Articular chondrocyte of knee joint (primary cell): ENCODE data around the gene TNRC6B. TPM values are rescaled to one million over a fixed set of nuclear protein-coding genes. Genes with fewer than 3 reads are reported as not detected.

Experiments used
- total RNA-seq: library from RNA; depleted of rRNA; stranded (reverse); fragments of >200 nt; gene quantifications from 2 replicates; pipeline ENCODE4 v1.2.3, GENCODE V29; 2012

TNRC6B gene, protein sequence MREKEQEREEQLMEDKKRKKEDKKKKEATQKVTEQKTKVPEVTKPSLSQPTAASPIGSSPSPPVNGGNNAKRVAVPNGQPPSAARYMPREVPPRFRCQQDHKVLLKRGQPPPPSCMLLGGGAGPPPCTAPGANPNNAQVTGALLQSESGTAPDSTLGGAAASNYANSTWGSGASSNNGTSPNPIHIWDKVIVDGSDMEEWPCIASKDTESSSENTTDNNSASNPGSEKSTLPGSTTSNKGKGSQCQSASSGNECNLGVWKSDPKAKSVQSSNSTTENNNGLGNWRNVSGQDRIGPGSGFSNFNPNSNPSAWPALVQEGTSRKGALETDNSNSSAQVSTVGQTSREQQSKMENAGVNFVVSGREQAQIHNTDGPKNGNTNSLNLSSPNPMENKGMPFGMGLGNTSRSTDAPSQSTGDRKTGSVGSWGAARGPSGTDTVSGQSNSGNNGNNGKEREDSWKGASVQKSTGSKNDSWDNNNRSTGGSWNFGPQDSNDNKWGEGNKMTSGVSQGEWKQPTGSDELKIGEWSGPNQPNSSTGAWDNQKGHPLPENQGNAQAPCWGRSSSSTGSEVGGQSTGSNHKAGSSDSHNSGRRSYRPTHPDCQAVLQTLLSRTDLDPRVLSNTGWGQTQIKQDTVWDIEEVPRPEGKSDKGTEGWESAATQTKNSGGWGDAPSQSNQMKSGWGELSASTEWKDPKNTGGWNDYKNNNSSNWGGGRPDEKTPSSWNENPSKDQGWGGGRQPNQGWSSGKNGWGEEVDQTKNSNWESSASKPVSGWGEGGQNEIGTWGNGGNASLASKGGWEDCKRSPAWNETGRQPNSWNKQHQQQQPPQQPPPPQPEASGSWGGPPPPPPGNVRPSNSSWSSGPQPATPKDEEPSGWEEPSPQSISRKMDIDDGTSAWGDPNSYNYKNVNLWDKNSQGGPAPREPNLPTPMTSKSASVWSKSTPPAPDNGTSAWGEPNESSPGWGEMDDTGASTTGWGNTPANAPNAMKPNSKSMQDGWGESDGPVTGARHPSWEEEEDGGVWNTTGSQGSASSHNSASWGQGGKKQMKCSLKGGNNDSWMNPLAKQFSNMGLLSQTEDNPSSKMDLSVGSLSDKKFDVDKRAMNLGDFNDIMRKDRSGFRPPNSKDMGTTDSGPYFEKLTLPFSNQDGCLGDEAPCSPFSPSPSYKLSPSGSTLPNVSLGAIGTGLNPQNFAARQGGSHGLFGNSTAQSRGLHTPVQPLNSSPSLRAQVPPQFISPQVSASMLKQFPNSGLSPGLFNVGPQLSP (N-terminal part only)
- 41.3 and 45.1 TPM in 2 replicates for total RNA-seq

DNA sequence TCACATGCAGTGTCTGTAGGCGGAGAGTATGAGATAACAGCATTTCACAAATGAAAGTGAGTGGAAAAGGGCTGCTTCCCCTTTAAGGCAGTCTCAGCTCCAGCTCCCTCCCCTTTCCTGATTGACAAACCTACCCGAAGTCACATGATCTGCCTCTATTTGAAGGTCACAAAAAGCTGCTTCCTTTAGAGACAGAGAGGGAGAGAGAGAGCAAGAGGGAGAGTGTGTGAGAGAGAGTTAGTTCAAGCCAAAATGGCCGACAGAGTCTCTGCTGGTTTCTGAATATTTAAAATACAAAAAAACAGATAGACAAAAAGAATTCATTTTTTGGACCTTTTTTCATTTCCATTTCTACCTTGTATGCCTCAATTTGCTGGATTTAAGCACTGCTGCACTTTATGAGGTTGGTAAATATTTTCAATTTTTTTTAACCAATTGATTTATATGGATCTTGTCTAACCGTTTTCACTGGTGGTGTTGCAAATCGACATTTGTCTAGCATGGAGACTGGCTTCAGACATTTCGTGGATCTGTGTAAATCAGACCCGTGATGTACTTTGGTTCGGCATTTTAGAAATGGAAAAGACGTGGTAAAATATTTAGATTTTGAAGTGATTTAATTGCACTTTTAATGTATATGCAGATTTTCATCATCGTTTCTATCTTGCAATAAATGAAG is at the start of gene TNRC6B:
Gene TNRC6B, plus strand, starts transcription at position 188 of the 679 bp plus-strand sequence. Its CDS starts 211 bp downstream, at position 399.

DNA sequence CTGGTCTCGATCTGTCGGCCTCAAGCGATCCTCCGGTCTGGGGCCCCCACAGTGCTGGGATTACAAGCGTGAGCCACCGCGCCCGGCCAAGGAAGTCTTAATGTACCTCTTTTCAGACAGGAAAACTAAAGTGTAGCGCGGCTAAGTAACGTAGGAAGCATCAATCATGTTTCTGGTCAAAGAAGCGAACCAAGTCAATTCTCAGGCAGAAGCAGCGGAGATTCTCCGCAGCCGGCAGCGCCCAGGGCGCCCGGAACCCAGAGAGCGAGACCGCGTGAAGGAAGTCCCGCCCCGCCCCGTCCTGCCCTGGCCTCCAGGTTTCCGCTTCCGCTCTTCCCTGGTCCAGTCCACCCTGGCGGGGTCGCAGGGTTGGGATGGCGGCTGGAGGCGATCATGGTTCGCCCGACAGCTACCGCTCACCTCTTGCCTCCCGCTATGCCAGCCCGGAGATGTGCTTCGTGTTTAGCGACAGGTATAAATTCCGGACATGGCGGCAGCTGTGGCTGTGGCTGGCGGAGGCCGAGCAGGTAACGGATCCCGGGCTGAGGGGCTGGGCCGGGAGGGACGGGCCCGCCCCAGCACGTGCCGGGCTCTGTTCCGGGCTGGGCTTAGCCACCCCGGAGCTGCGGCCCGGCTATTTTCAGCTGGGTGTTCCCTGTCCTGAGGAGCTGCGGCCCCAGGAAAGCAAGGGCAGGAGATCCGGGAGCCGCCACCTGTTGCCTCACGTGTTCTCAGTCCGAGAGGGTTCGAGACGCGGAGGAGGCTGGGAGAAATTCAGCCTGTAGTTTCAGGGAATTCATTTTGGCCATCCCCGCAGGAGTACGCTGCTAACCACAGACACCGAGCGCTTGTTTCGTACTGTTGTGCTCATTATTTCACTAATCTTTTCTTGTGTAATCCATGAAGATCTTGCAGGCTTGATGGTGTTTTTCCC is 168.7 kb downstream of the TNRC6B start, which contains the start of gene ADSL:
Gene ADSL, plus strand, starts transcription at position 316 of the 934 bp plus-strand sequence. Its CDS starts 59 bp downstream, at position 375.

Other genes starting within 250 kb of the TNRC6B start
- not detected in 2 replicates for gene TMA7B, start 217.5 kb upstream of the TNRC6B start, total RNA-seq
- gene FAM83F, start 183.0 kb upstream of the TNRC6B start, total RNA-seq, result not detected in 2 replicates
- gene ADSL, start 168.6 kb downstream of the TNRC6B start, total RNA-seq, result 113 and 128 TPM in 2 replicates
- gene SGSM3, start 192.7 kb downstream of the TNRC6B start, total RNA-seq, result 22.9 and 24.5 TPM in 2 replicates